ENCODE measurements around the gene GRIK4. TPM values are rescaled to one million over a fixed set of nuclear protein-coding genes. Genes with fewer than 3 reads are reported as not detected.

Gene GRIK4
- total RNA-seq, 2 donors from 2014 or later, result not detected

- Mint-ChIP-seq H3K4me1 (no peaks in the 10 kb centered on the region), H3K27ac (no peak overlapping the region), H3K9me3 (no peaks in the 10 kb centered on the region), H3K27me3 (peaks cover 23% of the 10 kb centered on the region), H3K36me3 (ENCODE audit: low read depth) (no peaks in the 10 kb centered on the region), H3K4me3 (no peak overlapping the region)
- no peak for ATAC-seq (replicated peaks)
Measured at GRCh38 chr11:120527111-120527761, 15.7 kb downstream of the GRIK4 start.

- no peak for ATAC-seq (replicated peaks)
- H3K27ac Mint-ChIP-seq, result no peak overlapping the region
Measured at GRCh38 chr11:120528749-120529148, 17.2 kb downstream of the GRIK4 start.

GRCh38 chr11:120529214-120529613 is 17.7 kb downstream of the GRIK4 start:
- peaks cover 35% of the 10 kb centered on the region for H3K27me3 Mint-ChIP-seq
- no peak overlapping the region for H3K27ac Mint-ChIP-seq
- no peaks in the 10 kb centered on the region for H3K4me1 Mint-ChIP-seq
- no peaks in the 10 kb centered on the region for H3K9me3 Mint-ChIP-seq
- H3K4me3 Mint-ChIP-seq, result no peak overlapping the region
- ATAC-seq (replicated peaks), result no peak
- H3K36me3 Mint-ChIP-seq (ENCODE audit: low read depth), result no peaks in the 10 kb centered on the region

More at GRCh38 chr11:120528749-120529148, 17.2 kb downstream of the GRIK4 start:
- Mint-ChIP-seq H3K9me3 (no peaks in the 10 kb centered on the region), H3K4me1 (no peaks in the 10 kb centered on the region), H3K36me3 (ENCODE audit: low read depth) (no peaks in the 10 kb centered on the region), H3K4me3 (no peak overlapping the region), H3K27me3 (peaks cover 31% of the 10 kb centered on the region)

GRCh38 chr11:120529911-120530310 is 18.4 kb downstream of the GRIK4 start:
- H3K4me3 Mint-ChIP-seq, result no peak overlapping the region
- no peaks in the 10 kb centered on the region for H3K9me3 Mint-ChIP-seq
- peaks cover 38% of the 10 kb centered on the region for H3K27me3 Mint-ChIP-seq
- H3K36me3 Mint-ChIP-seq (ENCODE audit: low read depth), result no peaks in the 10 kb centered on the region
- H3K27ac Mint-ChIP-seq, result no peak overlapping the region
- no peaks in the 10 kb centered on the region for H3K4me1 Mint-ChIP-seq
- ATAC-seq (replicated peaks), result no peak

GRCh38 chr11:120532082-120532831 is 20.7 kb downstream of the GRIK4 start:
- ATAC-seq (replicated peaks), result no peak
- Mint-ChIP-seq H3K36me3 (ENCODE audit: low read depth) (no peaks in the 10 kb centered on the region), H3K27ac (no peak overlapping the region), H3K9me3 (no peaks in the 10 kb centered on the region), H3K4me3 (no peak overlapping the region), H3K27me3 (peaks cover 48% of the 10 kb centered on the region), H3K4me1 (no peaks in the 10 kb centered on the region)

- H3K4me1 Mint-ChIP-seq, result no peaks in the 10 kb centered on the region
- H3K9me3 Mint-ChIP-seq, result no peaks in the 10 kb centered on the region
- H3K4me3 Mint-ChIP-seq, result no peak overlapping the region
- H3K27me3 Mint-ChIP-seq, result peaks cover 52% of the 10 kb centered on the region
- no peak overlapping the region for H3K27ac Mint-ChIP-seq
- no peak for ATAC-seq (replicated peaks)
- H3K36me3 Mint-ChIP-seq (ENCODE audit: low read depth), result no peaks in the 10 kb centered on the region
Measured at GRCh38 chr11:120532832-120533196, 21.3 kb downstream of the GRIK4 start.

GRCh38 chr11:120536091-120536796 is 24.7 kb downstream of the GRIK4 start:
- Mint-ChIP-seq H3K27me3 (peaks cover 41% of the 10 kb centered on the region), H3K27ac (no peak overlapping the region), H3K4me3 (no peak overlapping the region), H3K4me1 (no peaks in the 10 kb centered on the region), H3K9me3 (no peaks in the 10 kb centered on the region), H3K36me3 (ENCODE audit: low read depth) (no peaks in the 10 kb centered on the region)
- ATAC-seq (replicated peaks), result no peak

- no peaks in the 10 kb centered on the region for H3K4me1 Mint-ChIP-seq
- H3K9me3 Mint-ChIP-seq, result no peaks in the 10 kb centered on the region
- H3K27me3 Mint-ChIP-seq, result peaks cover 43% of the 10 kb centered on the region
- no peak overlapping the region for H3K27ac Mint-ChIP-seq
- H3K36me3 Mint-ChIP-seq (ENCODE audit: low read depth), result no peaks in the 10 kb centered on the region
- H3K4me3 Mint-ChIP-seq, result no peak overlapping the region
- ATAC-seq (replicated peaks), result no peak
Measured at GRCh38 chr11:120536797-120537169, 25.2 kb downstream of the GRIK4 start.

- no peak overlapping the region for H3K27ac Mint-ChIP-seq
- no peaks in the 10 kb centered on the region for H3K9me3 Mint-ChIP-seq
- H3K27me3 Mint-ChIP-seq, result peaks cover 35% of the 10 kb centered on the region
- no peaks in the 10 kb centered on the region for H3K4me1 Mint-ChIP-seq
- ATAC-seq (replicated peaks), result no peak
- no peaks in the 10 kb centered on the region for H3K36me3 Mint-ChIP-seq (ENCODE audit: low read depth)
- H3K4me3 Mint-ChIP-seq, result no peak overlapping the region
Measured at GRCh38 chr11:120537996-120538395, 26.4 kb downstream of the GRIK4 start.

GRCh38 chr11:120538707-120539106 is 27.2 kb downstream of the GRIK4 start:
- Mint-ChIP-seq H3K4me1 (no peaks in the 10 kb centered on the region), H3K27ac (no peak overlapping the region), H3K36me3 (ENCODE audit: low read depth) (no peaks in the 10 kb centered on the region), H3K27me3 (peaks cover 35% of the 10 kb centered on the region), H3K9me3 (no peaks in the 10 kb centered on the region), H3K4me3 (no peak overlapping the region)
- no peak for ATAC-seq (replicated peaks)

GRCh38 chr11:120539667-120540369 is 28.3 kb downstream of the GRIK4 start:
- Mint-ChIP-seq H3K4me3 (no peak overlapping the region), H3K27ac (no peak overlapping the region), H3K9me3 (no peaks in the 10 kb centered on the region), H3K4me1 (no peaks in the 10 kb centered on the region), H3K27me3 (peaks cover 24% of the 10 kb centered on the region), H3K36me3 (ENCODE audit: low read depth) (no peaks in the 10 kb centered on the region)
- ATAC-seq (replicated peaks), result no peak

GRCh38 chr11:120540744-120541465 is 29.4 kb downstream of the GRIK4 start:
- Mint-ChIP-seq H3K4me3 (no peak overlapping the region), H3K36me3 (ENCODE audit: low read depth) (no peaks in the 10 kb centered on the region), H3K4me1 (no peaks in the 10 kb centered on the region), H3K27ac (no peak overlapping the region), H3K9me3 (no peaks in the 10 kb centered on the region), H3K27me3 (peaks cover 22% of the 10 kb centered on the region)
- ATAC-seq (replicated peaks), result no peak

GRCh38 chr11:120543521-120544215 is 32.1 kb downstream of the GRIK4 start:
- Mint-ChIP-seq H3K36me3 (ENCODE audit: low read depth) (no peaks in the 10 kb centered on the region), H3K9me3 (no peaks in the 10 kb centered on the region), H3K4me3 (no peak overlapping the region), H3K27ac (no peak overlapping the region), H3K27me3 (peaks cover 14% of the 10 kb centered on the region), H3K4me1 (no peaks in the 10 kb centered on the region)
- ATAC-seq (replicated peaks), result no peak

All from activated T-helper 17 cell treated with anti-CD3 and anti-CD28 coated beads, Interleukin-2, amount 50 U/mL, for 72 hours (primary cell).